GM18909 (cell line): Measurements from ENCODE around the gene CHCHD5.
"Not testable (repeated sequence)": the region's sequence is repeated elsewhere in the genome, so short reads cannot be mapped to it uniquely, and the experiment has no call there.

Experiments used
- ATAC-seq: cut with Tn5 transposase; IDR thresholded peaks from one replicate; pipeline ENCODE4 v1.9.1; 2021; ENCODE audit warnings: mild to moderate bottlenecking; ENCODE audit not compliant: unreplicated experiment, poor library complexity

The CHCHD5 gene

GRCh38 chr2:112585400-112585799 lies 991 bp downstream of the CHCHD5 start:
- no peak for ATAC-seq

GRCh38 chr2:112585873-112586464 lies 1.6 kb downstream of the CHCHD5 start:
- no peak for ATAC-seq

- no peak for ATAC-seq
Observed at GRCh38 chr2:112588611-112589045, 4.2 kb downstream of the CHCHD5 start.

GRCh38 chr2:112591413-112591812 lies 7.0 kb downstream of the CHCHD5 start:
- ATAC-seq, result no peak

- no peak for ATAC-seq
Observed at GRCh38 chr2:112593736-112594135, 9.3 kb downstream of the CHCHD5 start.

- ATAC-seq, result no peak
Observed at GRCh38 chr2:112597537-112598322, 13.3 kb downstream of the CHCHD5 start.

- no peak for ATAC-seq
Observed at GRCh38 chr2:112600634-112601033, 16.2 kb downstream of the CHCHD5 start.

- ATAC-seq, result no peak
Observed at GRCh38 chr2:112601754-112602153, 17.3 kb downstream of the CHCHD5 start.

- no peak for ATAC-seq
Observed at GRCh38 chr2:112602917-112603316, 18.5 kb downstream of the CHCHD5 start.

GRCh38 chr2:112603731-112604130 lies 19.3 kb downstream of the CHCHD5 start:
- no peak for ATAC-seq

- no peak for ATAC-seq
Observed at GRCh38 chr2:112604952-112605351, 20.5 kb downstream of the CHCHD5 start.

- no peak for ATAC-seq
Observed at GRCh38 chr2:112605926-112606325, 21.5 kb downstream of the CHCHD5 start.

GRCh38 chr2:112606547-112606946 lies 22.1 kb downstream of the CHCHD5 start:
- ATAC-seq, result no peak

- ATAC-seq, result no peak
Observed at GRCh38 chr2:112607680-112608438, 23.4 kb downstream of the CHCHD5 start.

GRCh38 chr2:112609320-112609719 lies 24.9 kb downstream of the CHCHD5 start:
- ATAC-seq, result not testable (repeated sequence)

- ATAC-seq, result not testable (repeated sequence)
Observed at GRCh38 chr2:112612283-112612682, 27.9 kb downstream of the CHCHD5 start.

GRCh38 chr2:112614201-112614840 lies 29.9 kb downstream of the CHCHD5 start:
- no peak for ATAC-seq

- ATAC-seq, result no peak
Observed at GRCh38 chr2:112615051-112615450, 30.6 kb downstream of the CHCHD5 start.

- not testable (repeated sequence) for ATAC-seq
Observed at GRCh38 chr2:112615798-112616197, 31.4 kb downstream of the CHCHD5 start.

- ATAC-seq, result no peak
Observed at GRCh38 chr2:112618383-112618782, 34.0 kb downstream of the CHCHD5 start.
